Measurements from ENCODE around the gene TRAPPC3.

The TRAPPC3 gene

GRCh38 chr1:36163426-36163825, 14.1 kb upstream of the TRAPPC3 start:
- no peaks in the 10 kb centered on the region for H3K27me3 ChIP-seq (ENCODE audit: insufficient read depth, poor library complexity, severe bottlenecking)
- no peak overlapping the region for H3K4me3 ChIP-seq (replicated peaks; ENCODE audit: insufficient read depth, low read length)
- no peak overlapping the region; the same call in 1 of the 2 replicates for H3K27ac ChIP-seq (replicated peaks)
- TF ChIP-seq, protein P1, sequence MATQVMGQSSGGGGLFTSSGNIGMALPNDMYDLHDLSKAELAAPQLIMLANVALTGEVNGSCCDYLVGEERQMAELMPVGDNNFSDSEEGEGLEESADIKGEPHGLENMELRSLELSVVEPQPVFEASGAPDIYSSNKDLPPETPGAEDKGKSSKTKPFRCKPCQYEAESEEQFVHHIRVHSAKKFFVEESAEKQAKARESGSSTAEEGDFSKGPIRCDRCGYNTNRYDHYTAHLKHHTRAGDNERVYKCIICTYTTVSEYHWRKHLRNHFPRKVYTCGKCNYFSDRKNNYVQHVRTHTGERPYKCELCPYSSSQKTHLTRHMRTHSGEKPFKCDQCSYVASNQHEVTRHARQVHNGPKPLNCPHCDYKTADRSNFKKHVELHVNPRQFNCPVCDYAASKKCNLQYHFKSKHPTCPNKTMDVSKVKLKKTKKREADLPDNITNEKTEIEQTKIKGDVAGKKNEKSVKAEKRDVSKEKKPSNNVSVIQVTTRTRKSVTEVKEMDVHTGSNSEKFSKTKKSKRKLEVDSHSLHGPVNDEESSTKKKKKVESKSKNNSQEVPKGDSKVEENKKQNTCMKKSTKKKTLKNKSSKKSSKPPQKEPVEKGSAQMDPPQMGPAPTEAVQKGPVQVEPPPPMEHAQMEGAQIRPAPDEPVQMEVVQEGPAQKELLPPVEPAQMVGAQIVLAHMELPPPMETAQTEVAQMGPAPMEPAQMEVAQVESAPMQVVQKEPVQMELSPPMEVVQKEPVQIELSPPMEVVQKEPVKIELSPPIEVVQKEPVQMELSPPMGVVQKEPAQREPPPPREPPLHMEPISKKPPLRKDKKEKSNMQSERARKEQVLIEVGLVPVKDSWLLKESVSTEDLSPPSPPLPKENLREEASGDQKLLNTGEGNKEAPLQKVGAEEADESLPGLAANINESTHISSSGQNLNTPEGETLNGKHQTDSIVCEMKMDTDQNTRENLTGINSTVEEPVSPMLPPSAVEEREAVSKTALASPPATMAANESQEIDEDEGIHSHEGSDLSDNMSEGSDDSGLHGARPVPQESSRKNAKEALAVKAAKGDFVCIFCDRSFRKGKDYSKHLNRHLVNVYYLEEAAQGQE (IDR thresholded peaks at IDR 0.05; ENCODE audit: insufficient replicate concordance, low read depth): no peak
- no peak for TF ChIP-seq POLR2AphosphoS5 (IDR thresholded peaks at IDR 0.05; ENCODE audit: low read depth)
- no peak for TF ChIP-seq GABPA (IDR thresholded peaks at IDR 0.05; ENCODE audit: low read depth)
- TF ChIP-seq SPI1 (IDR thresholded peaks at IDR 0.05; ENCODE audit: borderline replicate concordance, low read depth): no peak
- TF ChIP-seq, protein P2, sequence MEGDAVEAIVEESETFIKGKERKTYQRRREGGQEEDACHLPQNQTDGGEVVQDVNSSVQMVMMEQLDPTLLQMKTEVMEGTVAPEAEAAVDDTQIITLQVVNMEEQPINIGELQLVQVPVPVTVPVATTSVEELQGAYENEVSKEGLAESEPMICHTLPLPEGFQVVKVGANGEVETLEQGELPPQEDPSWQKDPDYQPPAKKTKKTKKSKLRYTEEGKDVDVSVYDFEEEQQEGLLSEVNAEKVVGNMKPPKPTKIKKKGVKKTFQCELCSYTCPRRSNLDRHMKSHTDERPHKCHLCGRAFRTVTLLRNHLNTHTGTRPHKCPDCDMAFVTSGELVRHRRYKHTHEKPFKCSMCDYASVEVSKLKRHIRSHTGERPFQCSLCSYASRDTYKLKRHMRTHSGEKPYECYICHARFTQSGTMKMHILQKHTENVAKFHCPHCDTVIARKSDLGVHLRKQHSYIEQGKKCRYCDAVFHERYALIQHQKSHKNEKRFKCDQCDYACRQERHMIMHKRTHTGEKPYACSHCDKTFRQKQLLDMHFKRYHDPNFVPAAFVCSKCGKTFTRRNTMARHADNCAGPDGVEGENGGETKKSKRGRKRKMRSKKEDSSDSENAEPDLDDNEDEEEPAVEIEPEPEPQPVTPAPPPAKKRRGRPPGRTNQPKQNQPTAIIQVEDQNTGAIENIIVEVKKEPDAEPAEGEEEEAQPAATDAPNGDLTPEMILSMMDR (IDR thresholded peaks at IDR 0.05; ENCODE audit: insufficient read depth, low read length): no peak
- DNase-seq (ENCODE audit: low read depth in 1 of 2, low spot score in 1 of 2): no peak

GRCh38 chr1:36162680-36163239, 13.5 kb upstream of the TRAPPC3 start:
- TF ChIP-seq POLR2AphosphoS5 (IDR thresholded peaks at IDR 0.05; ENCODE audit: low read depth) (no peak), GABPA (IDR thresholded peaks at IDR 0.05; ENCODE audit: low read depth) (no peak), SPI1 (IDR thresholded peaks at IDR 0.05; ENCODE audit: borderline replicate concordance, low read depth) (no peak)
- TF ChIP-seq, protein P2 (IDR thresholded peaks at IDR 0.05; ENCODE audit: insufficient read depth, low read length): no peak
- TF ChIP-seq, protein P1 (IDR thresholded peaks at IDR 0.05; ENCODE audit: insufficient replicate concordance, low read depth): no peak
- H3K4me3 ChIP-seq (replicated peaks; ENCODE audit: insufficient read depth, low read length): no peak overlapping the region
- H3K27me3 ChIP-seq (ENCODE audit: insufficient read depth, poor library complexity, severe bottlenecking): no peaks in the 10 kb centered on the region
- no peak for DNase-seq (ENCODE audit: low read depth in 1 of 2, low spot score in 1 of 2)
- H3K27ac ChIP-seq (replicated peaks): peak overlapping the region; percentile 96

- H3K27ac ChIP-seq (replicated peaks): peak overlapping the region; percentile 96
- TF ChIP-seq SPI1 (IDR thresholded peaks at IDR 0.05; ENCODE audit: borderline replicate concordance, low read depth) (peak; percentile 94), POLR2AphosphoS5 (IDR thresholded peaks at IDR 0.05; ENCODE audit: low read depth) (peak; percentile 88), GABPA (IDR thresholded peaks at IDR 0.05; ENCODE audit: low read depth) (peak; percentile 27; the same call in 1 of the 2 replicates)
- TF ChIP-seq, protein P2 (IDR thresholded peaks at IDR 0.05; ENCODE audit: insufficient read depth, low read length): no peak
- TF ChIP-seq, protein P1 (IDR thresholded peaks at IDR 0.05; ENCODE audit: insufficient replicate concordance, low read depth): no peak
- DNase-seq (ENCODE audit: low read depth in 1 of 2, low spot score in 1 of 2): peak; percentile 64 to 89
- no peaks in the 10 kb centered on the region for H3K27me3 ChIP-seq (ENCODE audit: insufficient read depth, poor library complexity, severe bottlenecking)
- H3K4me3 ChIP-seq (replicated peaks; ENCODE audit: insufficient read depth, low read length): peak overlapping the region; percentile 50
These were observed 12.6 kb upstream of the TRAPPC3 start for GRCh38 chr1:36161641-36162531.

Measured in HL-60 (cell line).